Measurements from ENCODE around the gene MPZ.
"Not testable (repeated sequence)": the region's sequence is repeated elsewhere in the genome, so short reads cannot be mapped to it uniquely, and the experiment has no call there.

The MPZ gene

GRCh38 chr1:161335796-161336195, 26.0 kb upstream of the MPZ start:
- no peak for TF ChIP-seq CTCF (IDR thresholded peaks at IDR 0.05; ENCODE audit: low read depth, low read length)
- DNase-seq (ENCODE audit: extremely low read depth, low read depth), result no peak

GRCh38 chr1:161333166-161333565, 23.4 kb upstream of the MPZ start:
- no peak for TF ChIP-seq CTCF (IDR thresholded peaks at IDR 0.05; ENCODE audit: low read depth, low read length)
- DNase-seq (ENCODE audit: extremely low read depth, low read depth), result no peak

- no peak for DNase-seq (ENCODE audit: extremely low read depth, low read depth)
- no peak for TF ChIP-seq CTCF (IDR thresholded peaks at IDR 0.05; ENCODE audit: low read depth, low read length)
Observed at GRCh38 chr1:161330346-161330745, 20.6 kb upstream of the MPZ start.

GRCh38 chr1:161324020-161324419, 14.3 kb upstream of the MPZ start:
- no peak for TF ChIP-seq CTCF (IDR thresholded peaks at IDR 0.05; ENCODE audit: low read depth, low read length)
- DNase-seq (ENCODE audit: extremely low read depth, low read depth), result no peak

- DNase-seq (ENCODE audit: extremely low read depth, low read depth), result not testable (repeated sequence)
Observed at GRCh38 chr1:161315841-161316674, 6.3 kb upstream of the MPZ start.

- DNase-seq (ENCODE audit: extremely low read depth, low read depth), result peak; percentile 70
- peak; percentile 39 for TF ChIP-seq CTCF (IDR thresholded peaks at IDR 0.05; ENCODE audit: low read depth, low read length)
Observed at GRCh38 chr1:161314201-161314981, 4.6 kb upstream of the MPZ start, which contains the start of gene SDHC. SDHC (plus strand) TSS chr1:161314381; CDS start chr1:161314406, 25 bp downstream.

GRCh38 chr1:161313554-161314200, 3.9 kb upstream of the MPZ start:
- no peak for DNase-seq (ENCODE audit: extremely low read depth, low read depth)

More at GRCh38 chr1:161313554-161314200, 3.9 kb upstream of the MPZ start:
- TF ChIP-seq CTCF (IDR thresholded peaks at IDR 0.05; ENCODE audit: low read depth, low read length), result no peak
